HepG2 (cell line): ENCODE results near the gene IKZF4. TPM values are rescaled to one million over a fixed set of nuclear protein-coding genes. Genes with fewer than 3 reads are reported as not detected.

ENCODE experiments used
- AHR ChIP-seq: IDR thresholded peaks from 2 replicates; pipeline ENCODE4 v1.6.1; 2018; ENCODE audit warnings: missing genetic modification reagents, missing compliant biosample characterization
- CENPT ChIP-seq: sonication (generic); formaldehyde crosslinking; IDR thresholded peaks from 2 replicates; pipeline ENCODE4 v1.8.0; 2022; ENCODE audit warnings: low read depth, mild to moderate bottlenecking, moderate library complexity, missing genetic modification reagents
- CENPX ChIP-seq: sonication (generic); formaldehyde crosslinking; IDR thresholded peaks from 2 replicates; pipeline ENCODE4 v1.9.0; 2021; ENCODE audit warnings: mild to moderate bottlenecking, missing genetic modification reagents, moderate library complexity
- DMAP1 ChIP-seq: IDR thresholded peaks from 2 replicates; pipeline ENCODE4 v1.6.1; 2016
- HIVEP1 ChIP-seq: sonication (generic); formaldehyde crosslinking; IDR thresholded peaks from 2 replicates; pipeline ENCODE4 v1.4.0; 2020; ENCODE audit warnings: mild to moderate bottlenecking, missing genetic modification reagents
- IKZF4 ChIP-seq: sonication (generic); formaldehyde crosslinking; IDR thresholded peaks from 2 replicates; pipeline ENCODE4 v1.5.1; 2020; ENCODE audit warnings: borderline replicate concordance, mild to moderate bottlenecking, low read depth, missing genetic modification reagents; ENCODE audit errors: not compliant biosample characterization
- JDP2 ChIP-seq: sonication (generic); formaldehyde crosslinking; IDR thresholded peaks from 2 replicates; pipeline ENCODE4 v1.8.1; 2022; ENCODE audit warnings: missing genetic modification reagents, borderline replicate concordance
- KAT2B ChIP-seq: fragments of 150-350 bp; IDR thresholded peaks from 2 replicates; pipeline ENCODE4 v1.6.1; 2014; ENCODE audit warnings: low read depth, low read length, borderline replicate concordance
- KDM2A ChIP-seq: sonication (generic); formaldehyde crosslinking; IDR thresholded peaks from 2 replicates; pipeline ENCODE4 v1.4.0; 2020; ENCODE audit warnings: low read depth, missing genetic modification reagents, borderline replicate concordance
- NFKBIZ ChIP-seq: IDR thresholded peaks from 2 replicates; pipeline ENCODE4 v1.6.1; 2018; ENCODE audit warnings: missing genetic modification reagents, missing compliant biosample characterization
- NR2F6 ChIP-seq, 2 experiments: IDR thresholded peaks; 2 replicates each; pipeline ENCODE4 v1.6.1; 2016; ENCODE audit warnings: antibody characterized with exemption in 1 of 2, mild to moderate bottlenecking in 1 of 2
- NRL ChIP-seq: sonication (generic); formaldehyde crosslinking; IDR thresholded peaks from 2 replicates; pipeline ENCODE4 v1.5.0; 2020; ENCODE audit warnings: missing genetic modification reagents, mild to moderate bottlenecking, moderate library complexity, borderline replicate concordance
- PHF21A ChIP-seq: sonication (generic); formaldehyde crosslinking; IDR thresholded peaks from 2 replicates; pipeline ENCODE4 v1.5.0; 2020; ENCODE audit warnings: mild to moderate bottlenecking, missing genetic modification reagents
- RBFOX2 ChIP-seq: fragments of 200-400 bp; formaldehyde crosslinking; IDR thresholded peaks from 2 replicates; pipeline ENCODE4 v1.6.1; 2017; ENCODE audit warnings: low read depth, mild to moderate bottlenecking, low read length
- SOX6 ChIP-seq, 2 experiments: fragments of 450-650 bp in 1 of 2; sonication (generic) in 1 of 2; formaldehyde crosslinking in 1 of 2; IDR thresholded peaks; 2 replicates each; pipeline versions ENCODE4 v1.4.0 to v1.6.1; 2017 to 2020; ENCODE audit warnings: antibody characterized with exemption in 1 of 2, mild to moderate bottlenecking in 1 of 2, missing genetic modification reagents in 1 of 2
- SP4 ChIP-seq: sonication (generic); formaldehyde crosslinking; IDR thresholded peaks from 2 replicates; pipeline ENCODE4 v1.8.1; 2023; ENCODE audit warnings: mild to moderate bottlenecking, missing genetic modification reagents
- ZFY ChIP-seq: sonication (generic); formaldehyde crosslinking; IDR thresholded peaks from 2 replicates; pipeline ENCODE4 v1.4.0; 2020; ENCODE audit warnings: missing genetic modification reagents
- ZNF331 ChIP-seq: sonication (generic); formaldehyde crosslinking; IDR thresholded peaks from 2 replicates; pipeline ENCODE4 v1.4.0; 2020; ENCODE audit warnings: missing genetic modification reagents
- ZNF441 ChIP-seq: sonication (generic); formaldehyde crosslinking; IDR thresholded peaks from 2 replicates; pipeline ENCODE4 v1.7.0; 2021; ENCODE audit warnings: missing genetic modification reagents, borderline replicate concordance
- ZNF468 ChIP-seq: sonication (generic); formaldehyde crosslinking; IDR thresholded peaks from 2 replicates; pipeline ENCODE4 v1.8.0; 2022; ENCODE audit warnings: mild to moderate bottlenecking, moderate library complexity, missing genetic modification reagents
- ZNF652 ChIP-seq: IDR thresholded peaks from 2 replicates; pipeline ENCODE4 v1.6.1; 2016; ENCODE audit warnings: low read depth, borderline replicate concordance
- ZNF660 ChIP-seq: sonication (generic); formaldehyde crosslinking; IDR thresholded peaks from 2 replicates; pipeline ENCODE4 v1.5.1; 2020; ENCODE audit warnings: mild to moderate bottlenecking, low read depth, missing genetic modification reagents, borderline replicate concordance
- polyA plus RNA-seq, 8 experiments: library from polyadenylated mRNA; depleted of rRNA in 3 of 8; stranded (reverse) in 7 of 8; unstranded in 1 of 8; fragments of >200 nt; fragmentation: Illumina TruSeq in 4 of 8; extraction: Trizol in 4 of 8; gene quantifications; 2 replicates each; pipeline versions ENCODE4 v1.2.1 to v1.2.3, GENCODE V29; 2011 to 2016; ENCODE audit warnings: low read depth in 4 of 8, missing spikeins in 1 of 8, mixed read lengths in 1 of 8; ENCODE audit not compliant: insufficient read depth in 1 of 8
- total RNA-seq, 5 experiments: library from RNA; depleted of rRNA; stranded (reverse); fragments of >200 nt; fragmentation: Illumina TruSeq; extraction: Trizol; gene quantifications; 2 replicates each; pipeline ENCODE4 v1.2.3, GENCODE V29; 2016; ENCODE audit warnings: low read depth in 1 of 5
- TF ChIP-seq, protein P1 (sequence below): sonication (generic); formaldehyde crosslinking; IDR thresholded peaks from 2 replicates; pipeline ENCODE4 v1.4.0; 2020; ENCODE audit warnings: missing genetic modification reagents
- TF ChIP-seq, protein P2 (sequence below): sonication (generic); formaldehyde crosslinking; IDR thresholded peaks from 2 replicates; pipeline ENCODE4 v1.5.0; 2020; ENCODE audit warnings: missing genetic modification reagents
- TF ChIP-seq, protein P3 (sequence below): sonication (generic); formaldehyde crosslinking; IDR thresholded peaks from 2 replicates; pipeline ENCODE4 v1.4.0; 2020; ENCODE audit warnings: low read depth, mild to moderate bottlenecking, missing genetic modification reagents

Gene IKZF4
- total and polyA plus RNA-seq, 2 of the 13 experiments (the other 11 are each of a cell fraction or from before 2014, with no cell fraction given), result 0.58 to 2.2 TPM

DNA sequence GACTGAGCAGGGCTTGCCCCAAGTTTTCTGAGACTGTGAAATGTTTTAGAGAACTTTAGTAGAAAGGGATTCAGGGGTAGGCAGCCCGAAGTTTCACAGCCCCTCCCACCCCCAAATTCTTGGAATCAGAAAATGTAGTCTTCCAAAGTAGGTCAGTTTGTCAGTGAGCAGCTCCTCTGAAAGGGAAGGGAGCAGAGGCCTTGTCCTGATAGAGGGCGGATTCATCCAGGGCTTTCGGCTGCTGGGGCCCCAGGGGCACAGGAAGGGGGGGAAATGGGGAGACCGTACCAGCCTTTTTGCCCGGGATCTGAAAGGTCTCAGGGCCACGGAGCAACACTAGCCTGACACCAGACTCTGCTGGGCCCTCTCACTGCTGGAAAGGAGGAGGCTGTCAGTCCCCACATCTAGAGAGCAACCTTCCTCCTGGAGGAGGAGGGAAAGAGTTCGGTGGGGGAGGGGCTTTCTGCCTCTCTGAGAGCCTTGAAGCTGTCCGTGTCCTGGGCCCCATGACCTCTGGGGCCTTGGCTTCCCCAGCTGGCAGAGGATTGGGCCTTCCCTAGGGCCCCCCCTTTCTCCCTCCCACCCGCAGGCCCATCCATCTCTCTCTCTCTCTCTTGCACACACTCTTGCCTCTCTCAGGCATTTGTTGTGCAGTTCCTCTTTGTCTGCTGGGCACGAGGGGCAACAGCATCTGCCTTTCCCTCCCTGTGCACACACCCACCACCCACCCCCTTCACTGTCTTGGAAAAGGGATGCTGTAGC lies at the start of gene IKZF4 (continued):
- TF ChIP-seq ZNF468 (CRISPR knock-in tag) (no peak), NR2F6 (IDR thresholded peaks at IDR 0.05) (peak; percentile 86), NR2F6 (CRISPR knock-in tag; IDR thresholded peaks at IDR 0.05) (peak; percentile 62), HIVEP1 (CRISPR knock-in tag) (no peak), ZNF652 (CRISPR knock-in tag) (no peak), NRL (CRISPR knock-in tag) (no peak), AHR (CRISPR knock-in tag) (no peak), ZNF660 (CRISPR knock-in tag) (no peak), ZFY (CRISPR knock-in tag) (0 out of 2 replicates have a peak, but pooled peaks have one; percentile 12), JDP2 (CRISPR knock-in tag) (no peak), PHF21A (CRISPR knock-in tag) (no peak), KDM2A (CRISPR knock-in tag) (no peak), SOX6 (IDR thresholded peaks at IDR 0.05) (no peak), SOX6 (CRISPR knock-in tag; IDR thresholded peaks at IDR 0.05) (peak; percentile 27; the same call in 1 of the 2 replicates), ZNF441 (no peak), SP4 (CRISPR knock-in tag) (0 out of 2 replicates have a peak, but pooled peaks have one; percentile 40), KAT2B (no peak), IKZF4 (CRISPR knock-in tag) (no peak), CENPT (CRISPR knock-in tag) (no peak), ZNF331 (CRISPR knock-in tag) (no peak), DMAP1 (CRISPR knock-in tag) (no peak), CENPX (no peak), RBFOX2 (no peak), NFKBIZ (no peak)
- TF ChIP-seq, protein P1, sequence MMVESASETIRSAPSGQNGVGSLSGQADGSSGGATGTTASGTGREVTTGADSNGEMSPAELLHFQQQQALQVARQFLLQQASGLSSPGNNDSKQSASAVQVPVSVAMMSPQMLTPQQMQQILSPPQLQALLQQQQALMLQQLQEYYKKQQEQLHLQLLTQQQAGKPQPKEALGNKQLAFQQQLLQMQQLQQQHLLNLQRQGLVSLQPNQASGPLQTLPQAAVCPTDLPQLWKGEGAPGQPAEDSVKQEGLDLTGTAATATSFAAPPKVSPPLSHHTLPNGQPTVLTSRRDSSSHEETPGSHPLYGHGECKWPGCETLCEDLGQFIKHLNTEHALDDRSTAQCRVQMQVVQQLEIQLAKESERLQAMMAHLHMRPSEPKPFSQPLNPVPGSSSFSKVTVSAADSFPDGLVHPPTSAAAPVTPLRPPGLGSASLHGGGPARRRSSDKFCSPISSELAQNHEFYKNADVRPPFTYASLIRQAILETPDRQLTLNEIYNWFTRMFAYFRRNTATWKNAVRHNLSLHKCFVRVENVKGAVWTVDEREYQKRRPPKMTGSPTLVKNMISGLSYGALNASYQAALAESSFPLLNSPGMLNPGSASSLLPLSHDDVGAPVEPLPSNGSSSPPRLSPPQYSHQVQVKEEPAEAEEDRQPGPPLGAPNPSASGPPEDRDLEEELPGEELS (CRISPR knock-in tag), result no peak
- TF ChIP-seq, protein P2, sequence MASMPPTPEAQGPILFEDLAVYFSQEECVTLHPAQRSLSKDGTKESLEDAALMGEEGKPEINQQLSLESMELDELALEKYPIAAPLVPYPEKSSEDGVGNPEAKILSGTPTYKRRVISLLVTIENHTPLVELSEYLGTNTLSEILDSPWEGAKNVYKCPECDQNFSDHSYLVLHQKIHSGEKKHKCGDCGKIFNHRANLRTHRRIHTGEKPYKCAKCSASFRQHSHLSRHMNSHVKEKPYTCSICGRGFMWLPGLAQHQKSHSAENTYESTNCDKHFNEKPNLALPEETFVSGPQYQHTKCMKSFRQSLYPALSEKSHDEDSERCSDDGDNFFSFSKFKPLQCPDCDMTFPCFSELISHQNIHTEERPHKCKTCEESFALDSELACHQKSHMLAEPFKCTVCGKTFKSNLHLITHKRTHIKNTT (CRISPR knock-in tag), result no peak
- TF ChIP-seq, protein P3, sequence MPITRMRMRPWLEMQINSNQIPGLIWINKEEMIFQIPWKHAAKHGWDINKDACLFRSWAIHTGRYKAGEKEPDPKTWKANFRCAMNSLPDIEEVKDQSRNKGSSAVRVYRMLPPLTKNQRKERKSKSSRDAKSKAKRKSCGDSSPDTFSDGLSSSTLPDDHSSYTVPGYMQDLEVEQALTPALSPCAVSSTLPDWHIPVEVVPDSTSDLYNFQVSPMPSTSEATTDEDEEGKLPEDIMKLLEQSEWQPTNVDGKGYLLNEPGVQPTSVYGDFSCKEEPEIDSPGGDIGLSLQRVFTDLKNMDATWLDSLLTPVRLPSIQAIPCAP (CRISPR knock-in tag), result no peak
